Hepatocyte (in vitro differentiated cells): ENCODE results near the gene CFAP161.

ENCODE experiments used
- CTCF ChIP-seq: fragments of 200-600 bp; sonication (generic); IDR thresholded peaks from 2 replicates; pipeline ENCODE4 v1.5.1; 2016; ENCODE audit warnings: antibody characterized with exemption, mild to moderate bottlenecking; ENCODE audit not compliant: poor library complexity
- EZH2 ChIP-seq: fragments of 200-600 bp; sonication (generic); IDR thresholded peaks from 2 replicates; pipeline ENCODE4 v1.6.1; 2016; ENCODE audit warnings: antibody characterized with exemption, mild to moderate bottlenecking, borderline replicate concordance
- EZH2phosphoT487 ChIP-seq: fragments of 200-600 bp; sonication (generic); IDR thresholded peaks from one replicate; pipeline ENCODE4 v1.6.1; 2018; ENCODE audit warnings: antibody characterized with exemption, mild to moderate bottlenecking, low read depth, moderate library complexity; ENCODE audit not compliant: unreplicated experiment, severe bottlenecking

- TF ChIP-seq CTCF: no peak
- TF ChIP-seq EZH2phosphoT487: no peak
- TF ChIP-seq EZH2: no peak
These were observed 20.2 kb upstream of the CFAP161 start for GRCh38 chr15:81113861-81114291.
